Measurements from ENCODE around the gene COL23A1. TPM values are rescaled to one million over a fixed set of nuclear protein-coding genes. Genes with fewer than 3 reads are reported as not detected.

COL23A1 gene
- total and polyA plus RNA-seq, 5 donors from 2014 or later: not detected

- H3K27ac Mint-ChIP-seq: peak overlapping the region in 1 of 3 donors; percentile 62
- Histone ChIP-seq H3K4me3 (ENCODE audit: low read depth, low read length) (no peak overlapping the region), H3K4me1 (ENCODE audit: control insufficient read depth, insufficient read depth, low read length, poor library complexity, severe bottlenecking) (no peaks in the 10 kb centered on the region), H3K36me3 (ENCODE audit: control insufficient read depth, insufficient read depth, low read length) (no peaks in the 10 kb centered on the region), H3K27ac (ENCODE audit: insufficient read depth, low read length, poor library complexity, severe bottlenecking) (no peak overlapping the region), H3K9me3 (ENCODE audit: control insufficient read depth in 2 of 2, low read length in 2 of 2) (no peaks in the 10 kb centered on the region), H3K27me3 (ENCODE audit: control insufficient read depth, insufficient read depth, low read length) (no peaks in the 10 kb centered on the region)
- peaks cover 5% of the 10 kb centered on the region for H3K27me3 Mint-ChIP-seq
- H3K36me3 Mint-ChIP-seq: no peaks in the 10 kb centered on the region
- no peak for DNase-seq
- ATAC-seq (ENCODE audit: low read depth in 2 of 2): no peak
- peaks cover 0 to 2% (median 0%) of the 10 kb centered on the region in 7 donors for H3K9me3 Mint-ChIP-seq
- no peak overlapping the region for H3K4me3 Mint-ChIP-seq
- no peaks in the 10 kb centered on the region for H3K4me1 Mint-ChIP-seq
Measured at GRCh38 chr5:178429491-178430185, 160.6 kb downstream of the COL23A1 start.

GRCh38 chr5:178429156-178429468, 161.1 kb downstream of the COL23A1 start:
- Mint-ChIP-seq H3K9me3 (peaks cover 0 to 2% (median 0%) of the 10 kb centered on the region in 7 donors), H3K27me3 (peaks cover 5% of the 10 kb centered on the region), H3K4me1 (no peaks in the 10 kb centered on the region), H3K27ac (no peak overlapping the region), H3K36me3 (no peaks in the 10 kb centered on the region), H3K4me3 (no peak overlapping the region)
- no peaks in the 10 kb centered on the region for H3K9me3 ChIP-seq (ENCODE audit: control insufficient read depth in 2 of 2, low read length in 2 of 2)
- no peak for ATAC-seq (ENCODE audit: low read depth in 2 of 2)
- H3K36me3 ChIP-seq (ENCODE audit: control insufficient read depth, insufficient read depth, low read length): no peaks in the 10 kb centered on the region
- H3K4me3 ChIP-seq (ENCODE audit: low read depth, low read length): no peak overlapping the region
- no peaks in the 10 kb centered on the region for H3K4me1 ChIP-seq (ENCODE audit: control insufficient read depth, insufficient read depth, low read length, poor library complexity, severe bottlenecking)
- no peak for DNase-seq
- no peaks in the 10 kb centered on the region for H3K27me3 ChIP-seq (ENCODE audit: control insufficient read depth, insufficient read depth, low read length)
- H3K27ac ChIP-seq (ENCODE audit: insufficient read depth, low read length, poor library complexity, severe bottlenecking): no peak overlapping the region

GRCh38 chr5:178428341-178429155, 161.6 kb downstream of the COL23A1 start:
- ATAC-seq (ENCODE audit: low read depth in 2 of 2) (no peak), DNase-seq (no peak)
- no peak overlapping the region for H3K27ac ChIP-seq (ENCODE audit: insufficient read depth, low read length, poor library complexity, severe bottlenecking)
- H3K4me3 Mint-ChIP-seq: no peak overlapping the region
- no peak overlapping the region for H3K27ac Mint-ChIP-seq
- peaks cover 0 to 2% (median 0%) of the 10 kb centered on the region in 7 donors for H3K9me3 Mint-ChIP-seq
- H3K4me1 Mint-ChIP-seq: no peaks in the 10 kb centered on the region
- H3K27me3 Mint-ChIP-seq: peaks cover 5% of the 10 kb centered on the region
- no peaks in the 10 kb centered on the region for H3K4me1 ChIP-seq (ENCODE audit: control insufficient read depth, insufficient read depth, low read length, poor library complexity, severe bottlenecking)
- no peaks in the 10 kb centered on the region for H3K27me3 ChIP-seq (ENCODE audit: control insufficient read depth, insufficient read depth, low read length)
- H3K4me3 ChIP-seq (ENCODE audit: low read depth, low read length): no peak overlapping the region
- no peaks in the 10 kb centered on the region for H3K9me3 ChIP-seq (ENCODE audit: control insufficient read depth in 2 of 2, low read length in 2 of 2)
- no peaks in the 10 kb centered on the region for H3K36me3 Mint-ChIP-seq
- H3K36me3 ChIP-seq (ENCODE audit: control insufficient read depth, insufficient read depth, low read length): no peaks in the 10 kb centered on the region

GRCh38 chr5:178427576-178428197, 162.5 kb downstream of the COL23A1 start:
- no peaks in the 10 kb centered on the region for H3K4me1 Mint-ChIP-seq
- DNase-seq (no peak), ATAC-seq (ENCODE audit: low read depth in 2 of 2) (no peak)
- Histone ChIP-seq H3K27ac (ENCODE audit: insufficient read depth, low read length, poor library complexity, severe bottlenecking) (no peak overlapping the region), H3K27me3 (ENCODE audit: control insufficient read depth, insufficient read depth, low read length) (no peaks in the 10 kb centered on the region), H3K4me1 (ENCODE audit: control insufficient read depth, insufficient read depth, low read length, poor library complexity, severe bottlenecking) (no peaks in the 10 kb centered on the region), H3K36me3 (ENCODE audit: control insufficient read depth, insufficient read depth, low read length) (no peaks in the 10 kb centered on the region), H3K9me3 (ENCODE audit: control insufficient read depth in 2 of 2, low read length in 2 of 2) (no peaks in the 10 kb centered on the region), H3K4me3 (ENCODE audit: low read depth, low read length) (no peak overlapping the region)
- H3K4me3 Mint-ChIP-seq: no peak overlapping the region
- H3K9me3 Mint-ChIP-seq: peaks cover 0 to 2% (median 0%) of the 10 kb centered on the region in 7 donors
- H3K36me3 Mint-ChIP-seq: no peaks in the 10 kb centered on the region
- no peak overlapping the region for H3K27ac Mint-ChIP-seq
- peaks cover under 1% of the 10 kb centered on the region for H3K27me3 Mint-ChIP-seq

GRCh38 chr5:178426326-178427130, 163.7 kb downstream of the COL23A1 start:
- Mint-ChIP-seq H3K27ac (no peak overlapping the region), H3K36me3 (no peaks in the 10 kb centered on the region)
- DNase-seq: no peak

GRCh38 chr5:178425621-178426068, 164.5 kb downstream of the COL23A1 start:
- no peak overlapping the region for H3K4me3 Mint-ChIP-seq

More at GRCh38 chr5:178426326-178427130, 163.7 kb downstream of the COL23A1 start:
- H3K4me3 Mint-ChIP-seq: no peak overlapping the region
- H3K4me1 Mint-ChIP-seq: no peaks in the 10 kb centered on the region
- H3K9me3 ChIP-seq (ENCODE audit: control insufficient read depth in 2 of 2, low read length in 2 of 2): no peaks in the 10 kb centered on the region
- H3K27ac ChIP-seq (ENCODE audit: insufficient read depth, low read length, poor library complexity, severe bottlenecking): no peak overlapping the region
- H3K36me3 ChIP-seq (ENCODE audit: control insufficient read depth, insufficient read depth, low read length): no peaks in the 10 kb centered on the region
- H3K9me3 Mint-ChIP-seq: peaks cover 0 to 2% (median 0%) of the 10 kb centered on the region in 7 donors
- ATAC-seq (ENCODE audit: low read depth in 2 of 2): no peak
- no peaks in the 10 kb centered on the region for H3K4me1 ChIP-seq (ENCODE audit: control insufficient read depth, insufficient read depth, low read length, poor library complexity, severe bottlenecking)
- no peaks in the 10 kb centered on the region for H3K27me3 ChIP-seq (ENCODE audit: control insufficient read depth, insufficient read depth, low read length)
- no peaks in the 10 kb centered on the region for H3K27me3 Mint-ChIP-seq
- no peak overlapping the region for H3K4me3 ChIP-seq (ENCODE audit: low read depth, low read length)

GRCh38 chr5:178424810-178425177, 165.4 kb downstream of the COL23A1 start:
- Histone ChIP-seq H3K9me3 (ENCODE audit: control insufficient read depth in 2 of 2, low read length in 2 of 2) (no peaks in the 10 kb centered on the region), H3K27me3 (ENCODE audit: control insufficient read depth, insufficient read depth, low read length) (no peaks in the 10 kb centered on the region), H3K4me1 (ENCODE audit: control insufficient read depth, insufficient read depth, low read length, poor library complexity, severe bottlenecking) (no peaks in the 10 kb centered on the region), H3K36me3 (ENCODE audit: control insufficient read depth, insufficient read depth, low read length) (no peaks in the 10 kb centered on the region), H3K4me3 (ENCODE audit: low read depth, low read length) (no peak overlapping the region), H3K27ac (ENCODE audit: insufficient read depth, low read length, poor library complexity, severe bottlenecking) (no peak overlapping the region)
- no peaks in the 10 kb centered on the region for H3K9me3 Mint-ChIP-seq
- no peaks in the 10 kb centered on the region for H3K4me1 Mint-ChIP-seq
- ATAC-seq (ENCODE audit: low read depth in 2 of 2): no peak
- no peak for DNase-seq
- H3K27me3 Mint-ChIP-seq: no peaks in the 10 kb centered on the region
- no peak overlapping the region for H3K27ac Mint-ChIP-seq
- no peaks in the 10 kb centered on the region for H3K36me3 Mint-ChIP-seq
- no peak overlapping the region for H3K4me3 Mint-ChIP-seq

More at GRCh38 chr5:178425621-178426068, 164.5 kb downstream of the COL23A1 start:
- ATAC-seq (ENCODE audit: low read depth in 2 of 2) (no peak), DNase-seq (no peak)
- Mint-ChIP-seq H3K4me1 (no peaks in the 10 kb centered on the region), H3K27me3 (no peaks in the 10 kb centered on the region), H3K9me3 (no peaks in the 10 kb centered on the region), H3K27ac (no peak overlapping the region), H3K36me3 (no peaks in the 10 kb centered on the region)
- Histone ChIP-seq H3K36me3 (ENCODE audit: control insufficient read depth, insufficient read depth, low read length) (no peaks in the 10 kb centered on the region), H3K4me1 (ENCODE audit: control insufficient read depth, insufficient read depth, low read length, poor library complexity, severe bottlenecking) (no peaks in the 10 kb centered on the region), H3K9me3 (ENCODE audit: control insufficient read depth in 2 of 2, low read length in 2 of 2) (no peaks in the 10 kb centered on the region), H3K27me3 (ENCODE audit: control insufficient read depth, insufficient read depth, low read length) (no peaks in the 10 kb centered on the region), H3K4me3 (ENCODE audit: low read depth, low read length) (no peak overlapping the region), H3K27ac (ENCODE audit: insufficient read depth, low read length, poor library complexity, severe bottlenecking) (no peak overlapping the region)

Data from CD4-positive, CD25-positive, alpha-beta regulatory T cell (primary cell).